ENCODE data around the gene MAML2.
A peak's percentile ranks its signal among the peaks of the same experiment; 100 is the strongest.

Gene MAML2

DNA sequence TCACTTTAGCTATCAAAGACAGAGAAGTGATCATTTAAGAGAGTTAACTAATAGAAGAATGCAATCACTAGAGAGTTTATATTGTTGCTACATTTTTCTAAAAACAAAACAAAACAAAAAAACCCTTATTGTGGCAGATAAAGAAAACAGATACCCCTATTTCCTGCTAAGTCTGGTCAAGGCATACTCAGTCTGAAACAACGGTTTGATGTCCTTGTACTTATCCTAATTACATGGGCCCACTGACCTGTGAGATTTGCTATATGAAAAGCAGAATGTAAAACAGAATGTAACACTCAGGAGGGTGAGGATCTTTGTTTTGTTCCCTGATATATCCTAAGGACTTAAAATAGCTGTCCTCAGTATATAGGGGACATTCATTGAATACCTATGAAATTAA is 24.6 kb downstream of the MAML2 start:
- no peak for DNase-seq

DNA sequence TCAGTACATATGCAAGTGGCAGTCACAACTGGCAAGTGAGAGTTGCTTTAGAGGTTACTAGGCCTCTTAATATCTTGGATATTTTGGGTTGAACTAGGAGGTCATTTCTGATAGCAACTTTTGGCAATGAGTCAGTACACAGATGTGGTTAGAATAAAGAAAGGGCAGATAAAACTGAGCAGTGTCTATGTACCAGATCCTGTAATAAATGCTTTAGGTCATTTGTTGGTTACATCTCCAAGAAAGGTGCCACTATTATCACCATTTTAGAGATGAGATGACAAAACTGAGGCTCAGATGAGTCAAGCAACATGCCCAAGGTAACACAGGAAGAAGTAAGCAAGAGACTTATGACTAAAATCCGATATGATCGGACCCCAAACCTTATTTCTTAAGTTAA is 25.0 kb downstream of the MAML2 start:
- no peak for DNase-seq

DNA sequence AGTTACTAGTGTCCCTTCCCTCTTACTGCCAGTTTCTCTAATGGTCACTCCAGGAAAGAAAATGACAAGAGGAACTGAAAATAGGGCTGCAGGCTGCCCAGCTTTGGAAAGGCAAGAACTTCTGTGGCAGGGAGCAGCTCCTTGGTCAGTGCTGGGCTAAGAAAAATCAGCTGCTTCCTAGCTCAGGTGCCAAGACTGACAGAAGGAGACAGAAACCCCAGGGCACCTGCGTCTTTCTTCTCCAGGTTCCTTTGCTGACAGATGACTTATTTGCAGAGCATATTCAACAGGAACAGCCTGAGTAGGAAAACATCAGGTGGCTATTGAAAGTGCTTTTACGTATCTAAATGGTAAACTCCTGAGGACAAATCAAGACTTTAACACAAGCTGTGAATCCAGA is 25.4 kb downstream of the MAML2 start:
- DNase-seq: peak; percentile 27 to 65 (median 56)

DNA sequence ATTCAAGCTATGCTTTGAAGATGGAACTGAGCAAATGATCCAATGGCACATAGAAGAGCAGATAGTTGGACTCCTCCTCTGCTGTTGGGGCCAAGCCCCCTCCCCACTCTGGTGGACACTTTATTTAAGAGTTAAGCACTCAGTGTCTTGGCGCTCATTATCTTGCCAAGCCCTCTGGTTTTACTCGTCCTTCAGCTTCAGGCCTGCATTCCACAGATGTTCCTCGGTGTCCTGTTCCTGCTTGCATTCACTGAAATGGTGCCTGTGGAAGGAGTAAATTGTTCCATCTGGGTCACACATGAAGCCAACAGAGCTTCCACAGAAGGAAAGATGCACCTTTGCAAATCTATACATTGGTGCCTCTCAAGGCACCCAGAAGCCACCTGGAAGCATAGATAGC is 26.1 kb downstream of the MAML2 start:
- DNase-seq: no peak

DNA sequence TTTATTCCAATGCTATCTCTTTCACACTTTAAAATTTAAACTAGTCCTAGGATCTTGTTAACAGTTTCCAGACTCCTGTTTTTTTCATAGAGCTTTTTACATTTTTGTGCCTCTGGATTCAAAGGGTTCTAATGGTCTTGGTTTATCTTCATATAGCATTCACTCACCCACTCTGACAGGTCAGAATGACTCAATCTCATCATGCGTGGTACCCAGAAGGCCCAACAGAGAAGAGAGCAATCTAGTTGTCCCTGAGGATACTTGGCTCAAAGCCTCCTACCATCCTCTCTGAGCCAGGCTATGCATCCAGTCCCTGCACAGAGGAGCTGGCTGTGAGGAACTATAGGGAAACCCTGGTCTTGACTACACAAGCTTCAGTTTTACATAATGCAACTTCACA is 27.5 kb downstream of the MAML2 start:
- DNase-seq: no peak

DNA sequence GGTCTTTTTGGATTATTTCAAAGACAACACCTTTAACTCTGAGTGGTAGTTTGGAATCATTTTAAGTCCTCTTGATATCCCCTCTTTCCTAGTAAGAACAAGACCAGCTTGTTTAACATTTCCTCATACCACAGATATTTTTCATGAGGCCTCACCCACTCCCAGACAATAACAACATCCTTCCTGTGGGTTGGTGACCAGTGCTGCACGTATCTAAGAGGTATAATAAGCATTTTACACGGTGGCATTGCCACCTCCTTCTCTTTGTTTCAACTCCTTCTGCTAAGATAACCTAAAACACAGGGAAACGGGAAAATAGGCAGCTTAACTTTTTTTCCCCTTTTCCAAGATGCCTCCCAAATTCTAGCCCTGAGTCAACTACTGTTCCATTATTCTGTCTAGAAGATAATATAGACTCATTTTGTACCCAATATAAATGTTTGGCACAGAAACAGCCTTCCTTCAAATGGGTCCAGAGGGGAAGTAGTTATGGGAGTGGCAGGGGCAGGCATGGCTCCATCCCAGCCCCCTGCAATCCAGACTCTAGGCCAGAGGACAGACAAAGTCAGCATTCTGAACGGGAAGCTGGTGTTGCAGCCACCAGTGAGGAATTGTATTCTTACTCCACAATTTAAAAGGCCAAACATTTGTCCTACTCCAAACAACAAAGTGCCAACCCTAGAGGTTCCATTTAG is 28.5 kb downstream of the MAML2 start:
- DNase-seq: peak; percentile 34 to 68 (median 60)

DNA sequence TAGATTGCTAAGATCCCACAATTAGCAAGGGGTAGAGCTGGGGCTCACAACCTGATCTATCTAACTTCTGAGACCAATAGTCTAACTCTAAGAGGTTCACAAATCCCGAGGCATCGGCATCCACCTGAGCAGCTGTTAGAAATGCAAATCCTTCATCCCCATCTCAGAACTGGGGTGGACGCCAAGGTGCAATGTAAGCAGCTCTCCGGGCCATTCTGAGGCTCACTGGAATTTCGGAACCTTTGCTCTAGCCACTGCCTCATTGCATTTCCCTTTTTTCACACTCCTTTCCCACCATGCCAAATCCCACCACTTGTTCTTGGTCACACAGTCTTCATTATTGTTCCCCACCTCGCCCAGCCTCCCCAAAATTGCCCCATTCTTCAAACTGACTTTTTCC is 29.8 kb downstream of the MAML2 start:
- peak; percentile 27 to 29 (median 27) for DNase-seq

DNA sequence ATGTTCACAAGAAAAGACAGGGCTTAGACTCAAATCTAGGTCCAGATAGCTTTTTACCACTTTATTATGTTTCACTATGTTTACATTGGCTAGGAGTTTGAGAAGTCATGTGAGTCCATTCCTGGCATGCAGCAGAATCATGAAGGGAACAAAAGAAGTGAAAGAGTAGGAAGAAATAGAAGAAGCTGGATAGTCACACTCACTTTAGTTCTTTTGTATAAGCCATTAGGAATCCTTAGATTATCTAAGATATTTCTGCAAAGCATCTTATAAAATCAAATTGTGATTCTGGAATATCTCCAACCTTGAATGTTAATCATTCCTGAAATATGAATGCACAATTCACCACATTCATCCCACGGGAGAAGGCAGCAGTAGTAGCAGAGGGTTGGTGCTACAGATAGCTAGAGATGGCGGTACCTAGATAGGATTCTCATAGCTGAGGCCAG is 31.9 kb downstream of the MAML2 start:
- DNase-seq: no peak

DNA sequence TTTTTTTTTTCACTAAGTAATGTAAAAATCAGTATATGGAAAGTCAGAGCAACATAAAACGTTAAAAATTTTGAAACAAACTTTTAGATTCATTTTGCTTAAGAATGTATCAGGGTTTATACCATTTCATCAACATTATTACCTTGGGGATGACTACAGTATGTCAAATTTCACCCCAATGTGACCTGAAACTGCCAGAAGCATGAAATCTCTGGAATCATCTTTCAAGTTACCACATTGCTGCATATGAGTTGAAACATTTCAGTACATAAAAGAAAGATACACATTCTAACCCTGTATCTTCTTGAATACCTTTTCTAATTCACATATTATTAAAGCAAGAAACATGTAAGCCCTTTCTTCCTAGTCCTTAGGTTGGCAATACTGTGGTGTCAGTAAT is 32.8 kb downstream of the MAML2 start:
- DNase-seq: no peak

DNA sequence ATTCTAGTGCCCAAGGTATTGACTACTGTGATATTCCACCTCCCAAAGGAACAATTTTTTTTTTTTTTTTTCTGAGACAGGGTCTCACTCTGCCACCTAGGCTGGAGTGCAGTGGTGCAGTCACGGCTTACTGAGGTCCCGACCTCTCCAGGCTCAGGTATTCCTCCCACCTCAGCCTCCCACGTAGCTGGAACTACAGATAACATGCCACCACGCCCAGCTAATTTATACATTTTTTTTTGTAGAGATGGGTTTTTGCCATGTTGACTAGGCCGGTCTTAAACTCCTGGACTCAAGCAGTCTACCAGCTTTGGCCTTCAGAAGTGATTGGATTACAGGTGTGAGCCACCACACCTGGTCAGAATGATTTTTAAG is 33.4 kb downstream of the MAML2 start:
- no peak for DNase-seq

DNA sequence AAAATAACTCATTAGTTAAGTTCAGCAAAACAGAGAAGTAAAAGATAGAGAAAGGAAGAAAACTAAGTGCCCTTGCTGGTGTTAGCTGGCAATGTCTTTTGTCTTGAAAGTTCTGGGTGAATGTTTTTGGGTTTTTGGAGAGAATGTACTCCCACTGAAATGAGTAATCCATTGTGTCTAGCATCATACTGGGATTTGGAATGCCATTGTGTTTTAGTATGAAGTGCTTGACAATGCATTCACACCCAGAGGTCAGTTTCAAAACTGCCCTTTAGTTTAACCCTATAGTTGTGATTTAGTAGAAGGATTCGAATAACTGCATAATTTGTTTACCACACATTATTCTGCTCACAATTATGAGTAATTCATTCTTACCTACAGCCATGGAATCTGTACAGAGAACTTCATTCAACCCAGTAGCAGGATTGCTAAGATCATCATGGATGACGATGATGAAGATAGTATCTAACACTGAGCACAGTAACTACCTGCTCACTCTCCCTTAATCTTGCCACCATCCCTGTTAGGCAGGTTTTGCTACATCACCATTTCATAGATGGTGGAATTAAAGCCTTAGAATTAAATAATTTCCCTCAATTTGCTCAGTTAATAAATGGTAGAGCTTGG is 33.9 kb downstream of the MAML2 start:
- DNase-seq: no peak

DNA sequence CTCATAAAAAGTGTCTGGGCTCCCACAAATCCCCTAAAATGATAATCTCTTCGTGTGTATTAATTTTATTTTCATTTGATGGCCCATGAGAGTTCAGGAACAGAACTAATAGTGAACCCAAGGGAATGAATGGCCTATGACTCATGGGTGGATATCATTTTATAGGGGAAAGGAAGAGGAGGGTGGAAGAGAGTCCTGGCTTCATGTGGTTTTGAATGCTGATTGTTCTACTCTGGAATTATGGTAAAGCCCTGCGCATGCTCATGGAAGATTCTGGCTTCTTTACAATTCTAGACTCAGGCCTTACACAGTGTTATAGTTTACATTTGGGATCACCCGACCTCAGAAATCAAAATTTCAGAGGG is 35.2 kb downstream of the MAML2 start:
- no peak for DNase-seq

DNA sequence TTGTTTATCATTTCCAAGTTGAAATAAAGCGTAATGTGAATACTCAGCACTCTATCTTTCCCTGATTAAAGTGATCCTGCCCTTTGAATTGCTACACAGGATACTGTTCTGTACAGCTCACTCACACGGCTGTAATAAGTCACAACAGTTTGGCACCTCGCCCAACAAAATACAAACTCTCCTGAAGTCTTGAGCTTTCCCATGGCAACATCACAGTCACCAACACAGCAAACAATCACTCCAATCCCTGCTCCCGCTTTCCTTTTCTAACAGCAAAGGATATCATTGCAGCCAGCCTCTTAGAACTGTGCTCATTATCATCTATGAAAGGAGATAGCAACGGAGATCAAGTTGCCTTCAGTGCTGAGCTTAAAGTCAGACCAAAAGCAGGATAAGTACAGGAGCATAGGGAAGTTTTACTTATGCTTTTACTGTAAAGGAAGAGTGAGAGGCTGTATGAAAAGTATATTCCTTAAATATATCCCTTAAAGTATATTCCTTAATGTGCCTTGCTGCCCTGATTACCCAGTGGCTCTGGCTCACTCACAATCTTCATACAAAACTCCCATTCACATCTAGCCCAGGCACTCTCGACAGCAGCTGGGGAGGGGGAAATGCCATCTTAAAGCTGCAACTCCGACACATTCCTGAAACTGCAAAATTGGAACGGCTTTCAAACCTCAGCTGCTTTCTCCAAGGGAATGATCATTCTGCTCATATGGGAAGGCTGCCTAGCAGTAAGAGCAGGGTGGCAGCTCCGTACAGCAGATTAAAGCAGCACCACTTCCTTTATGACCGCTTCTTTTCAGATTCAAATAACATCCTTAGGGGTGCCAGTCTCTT is 35.8 kb downstream of the MAML2 start:
- peak; percentile 50 to 74 (median 58) for DNase-seq

DNA sequence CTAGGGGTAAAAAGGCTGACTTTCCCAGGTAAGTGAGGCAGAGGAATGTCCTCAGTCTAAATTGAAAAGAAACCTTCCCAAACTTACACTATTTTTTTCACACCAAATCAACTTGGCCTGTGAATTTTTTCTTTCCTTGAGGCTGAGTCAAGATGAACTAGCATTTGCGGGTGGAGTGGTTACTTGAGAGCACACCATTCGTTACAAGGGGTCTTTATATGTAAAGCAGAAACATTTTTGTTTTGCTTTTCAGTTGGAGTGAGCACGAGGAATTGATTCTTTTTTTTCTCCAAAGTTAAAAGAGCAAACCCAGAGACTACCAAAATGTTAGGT is 36.4 kb downstream of the MAML2 start:
- DNase-seq: no peak

DNA sequence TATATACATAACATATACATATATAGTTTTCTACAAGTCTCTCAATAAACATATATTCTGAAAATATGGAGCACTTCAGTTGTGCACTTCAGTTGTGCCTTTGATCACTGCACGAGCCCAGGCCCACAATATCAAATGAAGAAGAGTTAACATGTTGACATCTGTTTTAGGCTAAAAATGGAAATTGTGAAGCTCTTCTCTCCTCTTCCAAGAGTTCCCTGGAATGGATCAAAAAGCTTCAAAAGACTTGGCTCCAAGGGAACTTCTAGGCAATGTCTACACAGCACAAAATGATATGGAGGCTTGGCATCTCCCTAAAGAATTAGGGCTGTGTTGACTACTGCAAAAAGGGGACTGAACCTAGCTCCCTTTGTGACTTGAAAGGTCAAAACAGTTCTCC is 36.9 kb downstream of the MAML2 start:
- DNase-seq: no peak

DNA sequence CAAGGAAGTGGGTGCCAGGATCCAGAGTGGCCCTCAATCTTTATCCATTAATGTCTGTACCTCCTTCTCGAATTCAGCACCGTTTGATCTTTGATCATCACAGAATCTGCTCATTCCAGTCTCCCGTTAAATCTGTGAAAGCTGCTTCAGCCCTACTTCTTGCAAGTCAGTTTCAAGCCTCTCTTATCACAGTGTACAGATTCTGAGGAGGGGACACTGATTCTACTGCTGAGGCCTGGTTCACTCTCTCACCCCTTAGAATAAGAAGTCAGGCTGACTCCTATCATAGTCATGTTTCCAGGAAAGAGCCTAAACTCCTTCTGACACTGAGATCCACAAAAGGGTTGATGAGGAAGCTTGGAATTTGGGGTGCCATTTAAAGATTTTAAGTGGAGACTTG is 39.0 kb downstream of the MAML2 start:
- DNase-seq: no peak

DNA sequence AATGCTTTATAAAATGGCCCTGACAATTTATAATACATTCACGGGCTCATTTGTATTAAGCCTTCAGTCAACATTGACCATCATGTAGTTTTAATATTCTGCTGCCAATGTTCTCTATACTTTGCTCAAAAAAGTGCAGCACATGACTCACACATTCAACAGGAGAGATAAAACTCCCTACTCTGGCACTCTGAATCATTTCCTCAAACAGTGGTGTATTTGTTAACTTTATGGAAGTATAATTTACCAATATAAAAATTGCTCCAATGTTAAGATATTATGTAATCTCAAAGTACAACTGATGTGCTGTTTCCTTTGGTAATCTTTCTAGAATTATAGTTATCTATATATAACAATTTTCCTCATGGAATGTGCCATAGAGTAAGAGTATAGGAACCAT is 39.9 kb downstream of the MAML2 start:
- DNase-seq: peak; percentile 22 to 84 (median 55)

DNA sequence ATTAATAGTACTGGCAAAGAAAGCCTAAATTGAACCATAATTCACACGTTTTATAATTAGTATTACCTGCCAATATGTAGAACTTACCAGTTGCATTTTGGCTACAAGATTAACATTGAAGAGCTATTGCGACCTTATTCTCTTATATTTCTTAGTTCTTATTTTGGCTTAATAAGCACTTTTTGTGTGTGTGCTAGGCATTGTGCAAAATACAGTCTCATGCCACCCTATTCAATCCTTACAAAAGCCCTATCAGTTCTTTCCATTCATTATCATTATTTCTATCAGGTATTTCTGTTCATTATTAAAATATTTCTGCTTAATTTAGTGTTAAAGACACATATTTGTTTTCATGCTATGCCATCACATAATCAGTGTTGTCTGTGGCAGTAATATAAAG is 41.2 kb downstream of the MAML2 start:
- DNase-seq: no peak

DNA sequence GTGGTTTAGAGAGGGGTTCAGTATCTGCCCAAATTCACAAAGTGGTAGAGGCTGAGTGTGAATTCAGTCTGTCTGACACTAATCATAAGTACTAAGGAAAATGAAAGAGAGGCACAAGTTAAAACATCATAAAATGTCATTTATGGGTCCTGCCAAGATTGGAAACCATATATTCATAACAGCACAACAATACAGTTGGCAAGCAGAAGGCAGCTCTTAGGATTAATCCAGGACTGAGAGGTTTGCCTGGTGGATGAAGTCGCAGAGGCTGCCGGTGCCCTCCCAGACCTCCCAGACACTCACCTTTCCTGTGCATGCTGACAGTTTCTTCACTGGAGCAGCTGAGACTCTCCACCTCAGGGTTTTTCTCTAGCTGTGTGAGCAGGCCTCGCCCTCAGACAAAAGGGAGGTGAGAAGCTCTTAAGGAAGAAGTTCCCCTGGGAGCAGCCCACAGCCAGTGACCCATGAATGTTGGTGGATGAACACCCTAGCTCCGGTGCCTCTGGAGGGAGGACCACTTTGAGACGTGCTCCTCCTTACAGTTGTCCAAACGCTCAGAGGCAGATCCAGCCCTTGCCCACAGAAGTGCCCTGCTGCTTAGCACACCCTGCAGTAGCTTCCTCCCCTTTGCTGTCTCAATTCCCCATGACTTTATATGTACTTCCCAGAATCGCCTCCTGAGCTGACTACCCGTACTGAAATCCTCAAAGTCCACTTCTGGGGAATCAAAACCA is 43.7 kb downstream of the MAML2 start:
- DNase-seq: peak; percentile 52 to 76 (median 72)

DNA sequence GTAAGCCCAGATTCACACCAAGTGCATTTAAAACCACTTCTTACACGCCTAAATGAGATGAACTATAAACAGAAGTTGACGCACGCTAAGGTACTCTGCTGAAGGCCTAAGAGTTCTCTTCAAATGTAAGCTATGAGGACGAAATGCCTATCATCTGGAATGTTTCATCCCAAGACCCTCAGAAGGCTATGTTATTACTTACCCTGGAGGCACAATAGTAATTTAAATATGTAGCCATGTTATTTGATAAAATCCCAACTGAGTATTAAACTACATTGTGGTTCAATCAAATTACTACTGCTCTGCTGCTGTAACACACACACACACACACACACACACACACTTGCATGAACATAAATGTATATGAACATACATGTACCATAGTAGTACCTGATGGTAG is 47.6 kb downstream of the MAML2 start:
- DNase-seq: no peak

DNA sequence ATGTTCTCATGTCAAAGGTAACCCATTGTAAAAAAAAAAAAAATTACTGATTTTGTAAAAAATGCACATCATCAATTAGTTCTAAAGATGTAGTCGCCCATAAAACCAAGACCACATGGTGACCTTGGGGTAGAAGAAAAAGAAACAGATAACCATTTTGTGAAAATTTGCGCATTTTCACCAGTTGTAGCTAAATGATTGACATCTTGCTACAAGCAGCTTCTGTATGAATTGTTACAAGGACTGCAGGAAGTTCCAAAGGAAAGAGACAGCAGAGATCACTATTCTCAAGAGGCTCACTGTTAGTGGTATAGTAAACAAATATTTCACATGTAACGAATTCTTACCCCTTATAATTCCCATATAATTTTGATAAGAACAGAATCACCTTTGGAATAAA is 48.7 kb downstream of the MAML2 start:
- no peak for DNase-seq

DNA sequence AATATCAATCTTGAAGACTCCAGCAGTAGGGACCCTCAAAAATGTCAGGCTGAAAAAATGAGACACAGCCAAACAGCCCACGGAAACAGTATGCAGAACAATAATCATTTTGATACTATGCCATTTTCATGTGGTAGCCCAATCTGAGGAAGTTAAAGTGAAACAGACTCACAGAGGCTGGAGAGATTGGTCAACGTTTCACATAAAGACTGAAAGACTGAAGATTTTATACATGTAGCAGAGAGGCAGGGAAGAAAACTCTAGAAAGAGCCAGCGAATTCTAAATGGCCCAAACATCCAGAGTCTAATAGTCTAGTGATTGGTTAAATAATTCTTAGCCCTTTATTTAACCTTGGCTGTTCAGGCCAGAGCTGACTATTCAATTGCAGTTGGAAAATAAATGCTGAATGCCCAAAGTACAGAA is 49.4 kb downstream of the MAML2 start:
- peak; percentile 24 to 74 (median 58) for DNase-seq

DNA sequence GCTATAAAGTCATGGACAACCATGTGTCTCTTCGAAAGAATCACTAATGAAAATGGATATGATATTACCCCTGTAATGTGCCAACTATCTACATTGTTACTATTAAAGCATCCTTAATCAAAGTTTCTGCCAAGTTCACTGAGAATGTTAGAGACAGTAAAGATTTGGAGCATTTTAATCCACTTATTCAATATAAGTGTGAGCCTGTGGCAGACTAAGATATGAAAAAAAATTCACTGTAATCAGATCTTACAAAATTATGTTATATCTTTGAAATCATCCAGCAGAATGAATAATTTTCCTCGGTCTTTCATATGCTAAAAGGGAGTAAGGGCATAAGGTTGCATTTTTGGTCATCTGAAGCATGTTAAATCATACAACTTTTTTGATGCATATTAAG is 49.9 kb downstream of the MAML2 start:
- DNase-seq: no peak

Data from suppressor macrophage (primary cell).